Fibroblast of villous mesenchyme (primary cell): ENCODE results near the gene FGF4. TPM values are rescaled to one million over a fixed set of nuclear protein-coding genes. Genes with fewer than 3 reads are reported as not detected.

Experiments used
- DNase-seq: peaks from one replicate; pipeline ENCODE4 v3.0.0-alpha.2; 2010; ENCODE audit warnings: low read depth
- H3K4me3 ChIP-seq: 2 replicates; pipeline ENCODE4 v1.5.1; 2011; ENCODE audit warnings: low read depth, mild to moderate bottlenecking, low read length
- CTCF ChIP-seq: IDR thresholded peaks from 2 replicates; pipeline ENCODE4 v1.5.1; 2012; ENCODE audit warnings: low read depth, mild to moderate bottlenecking, low read length; ENCODE audit not compliant: insufficient read depth
- total RNA-seq: library from RNA; depleted of rRNA; stranded (reverse); fragments of >200 nt; gene quantifications from 2 replicates; pipeline ENCODE4 v1.2.3, GENCODE V29; 2012

FGF4 gene
- total RNA-seq, 1 donor: not detected

- peak; percentile 86 for TF ChIP-seq CTCF
- DNase-seq: peak; percentile 7
- no peak overlapping the region for H3K4me3 ChIP-seq
Observed at GRCh38 chr11:69801513-69802335, 26.6 kb upstream of the FGF4 start.

DNA sequence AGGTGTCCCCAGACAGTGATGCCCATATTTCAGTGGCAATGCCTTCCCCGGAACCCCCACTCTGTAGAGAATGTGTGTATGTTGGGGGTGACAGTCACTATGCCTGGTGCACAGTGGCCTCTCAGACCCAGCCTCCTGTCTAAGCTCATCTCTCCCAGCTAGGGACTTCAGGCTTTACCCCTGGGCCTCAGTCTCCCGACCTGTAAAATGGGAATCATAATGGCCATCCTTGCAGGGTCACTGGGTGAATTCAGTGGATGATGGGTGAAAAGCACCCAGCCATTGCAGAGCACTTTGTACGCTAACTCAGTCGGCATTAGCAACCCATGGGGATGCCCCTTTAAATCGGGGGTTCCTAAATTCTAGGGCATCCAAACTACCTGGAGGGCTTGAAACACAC is 25.1 kb upstream of the FGF4 start:
- DNase-seq: no peak
- no peak overlapping the region for H3K4me3 ChIP-seq

DNA sequence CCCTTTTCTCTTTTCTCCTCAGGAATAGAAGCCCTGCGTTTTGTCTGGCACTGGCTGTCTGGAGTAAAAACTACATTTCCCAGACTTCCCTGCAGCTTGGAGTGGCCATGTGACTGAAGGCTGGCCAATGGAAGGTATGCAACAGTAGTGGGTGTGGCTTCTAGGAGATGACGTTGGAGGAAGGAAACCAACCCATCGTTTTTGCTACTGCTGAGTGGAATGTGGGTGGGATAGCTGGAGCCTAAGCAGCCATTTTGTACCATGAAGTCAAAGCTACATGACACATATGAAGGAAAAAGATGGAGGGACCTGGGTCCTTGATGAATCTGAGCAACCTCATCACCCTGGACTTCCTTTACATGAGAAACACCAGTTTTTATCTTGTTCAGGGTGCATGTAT is 24.4 kb upstream of the FGF4 start:
- DNase-seq: peak; percentile 8
- no peak overlapping the region for H3K4me3 ChIP-seq
- TF ChIP-seq CTCF: no peak

More for the DNA sequence above, 25.1 kb upstream of the FGF4 start:
- no peak for TF ChIP-seq CTCF

DNA sequence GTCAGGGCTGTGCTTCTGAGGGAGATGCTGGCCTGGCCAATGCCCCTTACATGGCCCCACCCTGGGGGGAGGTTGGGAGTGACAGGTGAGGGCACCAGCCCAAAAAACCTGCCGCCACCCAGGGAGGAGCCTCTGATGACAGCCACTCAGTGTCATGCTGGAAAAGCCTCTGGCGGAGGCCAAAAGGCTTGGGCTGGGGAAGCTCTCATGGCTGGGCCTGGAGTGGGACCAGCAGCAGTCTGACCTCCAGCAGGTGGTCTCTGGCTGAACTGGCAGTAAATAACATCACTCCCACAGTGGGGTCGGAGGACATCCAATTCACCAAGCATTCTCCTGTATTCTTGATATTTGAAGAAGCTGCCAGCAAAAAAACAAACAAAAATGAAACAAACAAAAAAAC is 24.0 kb upstream of the FGF4 start:
- DNase-seq: no peak
- TF ChIP-seq CTCF: no peak
- H3K4me3 ChIP-seq: no peak overlapping the region

DNA sequence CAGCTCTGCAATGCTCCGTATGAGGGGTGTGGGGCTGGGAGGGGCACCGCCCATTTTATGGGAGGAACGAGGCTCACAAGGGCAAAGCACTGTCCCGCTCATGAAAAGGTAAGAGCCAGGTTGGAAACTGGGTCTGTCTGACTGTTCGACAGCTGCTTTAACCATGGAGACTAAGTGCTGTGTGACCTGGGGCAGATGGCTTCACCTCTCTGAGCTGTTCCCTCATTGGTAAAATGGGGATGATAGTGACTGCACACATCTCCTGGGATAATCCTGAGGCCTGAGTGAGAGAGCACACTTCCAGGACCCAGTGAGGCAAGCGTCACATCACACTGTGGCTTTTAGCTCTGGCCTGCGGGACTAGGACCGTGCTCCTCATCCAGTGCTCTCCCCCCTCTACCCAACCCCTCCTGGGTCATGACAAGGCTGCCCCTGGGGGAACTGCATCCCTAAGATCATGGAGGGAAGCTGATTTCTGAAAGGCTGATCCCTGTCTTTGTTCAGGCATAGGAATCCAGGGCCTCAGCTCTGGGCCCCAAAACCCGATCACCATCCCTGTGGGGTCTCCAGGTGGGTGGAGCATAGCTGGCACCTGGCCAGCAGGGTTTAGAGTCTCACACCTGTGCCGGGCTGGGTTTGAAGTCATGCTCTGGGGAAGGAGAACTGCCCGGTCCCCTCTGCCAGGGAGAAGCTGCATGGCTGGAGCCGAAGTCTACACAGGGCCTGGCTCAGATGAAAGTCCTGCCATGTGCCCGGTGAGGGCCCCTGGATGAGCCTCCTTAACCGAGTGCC is 22.8 kb upstream of the FGF4 start:
- no peak for DNase-seq
- H3K4me3 ChIP-seq: no peak overlapping the region
- TF ChIP-seq CTCF: no peak

DNA sequence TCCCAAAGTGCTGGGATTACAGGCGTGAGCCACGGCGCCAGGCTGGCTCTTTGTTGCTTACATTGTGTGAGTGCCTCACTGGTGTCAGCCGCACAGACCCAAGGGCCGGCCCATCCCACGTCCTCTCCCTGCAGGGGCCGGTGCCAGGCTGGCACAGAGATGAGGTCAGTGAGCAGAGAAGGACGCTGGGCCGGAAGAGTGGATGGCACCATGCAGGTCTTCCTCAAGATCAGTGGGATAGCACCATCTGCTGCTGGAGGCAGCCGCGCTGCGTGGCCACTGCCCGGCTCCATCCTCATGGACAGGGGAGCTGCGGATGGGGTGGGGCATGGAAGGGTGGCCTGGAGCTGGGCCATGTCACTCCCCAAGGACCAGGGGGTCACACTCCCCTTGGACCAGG is 22.0 kb upstream of the FGF4 start:
- peak; percentile 5 for DNase-seq
- TF ChIP-seq CTCF: peak; percentile 15
- H3K4me3 ChIP-seq: no peak overlapping the region
